ENCODE measurements around the gene TLR5. TPM values are rescaled to one million over a fixed set of nuclear protein-coding genes. Genes with fewer than 3 reads are reported as not detected.

Gene TLR5
- total and polyA plus RNA-seq, 11 donors = 0.25 to 9.0 (median 1.7) TPM

GRCh38 chr1:223140611-223141405 is 2.2 kb downstream of the TLR5 start:
- no peak for ATAC-seq

GRCh38 chr1:223137455-223138085 is 5.5 kb downstream of the TLR5 start:
- peak in 3 of 4 donors; percentile 45 to 56 (median 55) for ATAC-seq
- H3K4me3 ChIP-seq = no peak overlapping the region
- H3K4me1 ChIP-seq = peaks cover 0 to 73% (median 14%) of the 10 kb centered on the region in 12 donors
- TF ChIP-seq POLR2A (IDR thresholded peaks at IDR 0.05) (no peak), CTCF (IDR thresholded peaks at IDR 0.05) (no peak)
- no peak for DNase-seq
- no peaks in the 10 kb centered on the region for H3K27me3 ChIP-seq
- peak overlapping the region in 2 of 12 donors; percentile 27 to 73 for H3K27ac ChIP-seq
- peaks cover 0 to under 1% (median 0%) of the 10 kb centered on the region in 9 donors for H3K36me3 ChIP-seq
- no peaks in the 10 kb centered on the region for H3K9me3 ChIP-seq
- WGBS, 4 donors = 89 to 96% (median 93%) methylated on average over 2 of the region's 2 CpGs
- intact Hi-C loops (cut with DNase I) = loop anchor here in 3 of 10 donors (5.0 to 10.0 kb wide), 3 partner anchors 110 to 530 kb away; partner anchors contain the start of gene CAPN8 (in 1 of the 3)

More at GRCh38 chr1:223140611-223141405, 2.2 kb downstream of the TLR5 start:
- intact Hi-C loops (cut with DNase I) = loop anchor here in 2 of 10 donors (5.0 to 10.0 kb wide), 2 partner anchors 204 to 221 kb away; partner anchors contain the start of gene SUSD4 (in 1 of the 2)
- Histone ChIP-seq H3K27me3 (no peaks in the 10 kb centered on the region), H3K9me3 (no peaks in the 10 kb centered on the region), H3K4me3 (peak overlapping the region in 1 of 12 donors; percentile 2), H3K4me1 (peaks cover 0 to 67% (median 14%) of the 10 kb centered on the region in 12 donors), H3K27ac (peak overlapping the region in 7 of 12 donors; percentile 14 to 58 (median 40)), H3K36me3 (no peaks in the 10 kb centered on the region)
- no peak for DNase-seq
- TF ChIP-seq POLR2A (IDR thresholded peaks at IDR 0.05) (no peak), CTCF (IDR thresholded peaks at IDR 0.05) (no peak)
- WGBS, 4 donors = 64 to 83% (median 67%) methylated on average over 10 of the region's 10 CpGs

- DNase-seq (no peak), ATAC-seq (no peak)
- TF ChIP-seq POLR2A (IDR thresholded peaks at IDR 0.05) = no peak
- TF ChIP-seq CTCF (IDR thresholded peaks at IDR 0.05) = no peak
- peaks cover 0 to 10% (median 0%) of the 10 kb centered on the region in 9 donors for H3K36me3 ChIP-seq
- H3K4me1 ChIP-seq = peaks cover 0 to 60% (median 12%) of the 10 kb centered on the region in 12 donors
- no peak overlapping the region for H3K4me3 ChIP-seq
- no peak overlapping the region for H3K27ac ChIP-seq
- H3K9me3 ChIP-seq = no peaks in the 10 kb centered on the region
- no peaks in the 10 kb centered on the region for H3K27me3 ChIP-seq
- WGBS, 4 donors = 52 to 80% (median 59%) methylated on average over 2 of the region's 2 CpGs
- intact Hi-C loops (cut with DNase I) = loop anchor here in 3 of 10 donors (5.0 to 10.0 kb wide), 3 partner anchors 111 to 531 kb away; partner anchors contain the start of gene CAPN8 (in 1 of the 3)
Measured at GRCh38 chr1:223136086-223136485, 7.0 kb downstream of the TLR5 start.

Data from heart left ventricle (tissue), 16 donors.